GM11168 (cell line): Measurements from ENCODE around the gene HERC2.
"Not testable (repeated sequence)": the region's sequence is repeated elsewhere in the genome, so short reads cannot be mapped to it uniquely, and the experiment has no call there.

ENCODE experiments used
- in situ Hi-C: fragments of 300-500 bp; cut with MboI; formaldehyde crosslinking; loops from one replicate; pipeline ENCODE4 v1.12.0; 2022; ENCODE audit warnings: low sequenced_read_pairs; ENCODE audit not compliant: unreplicated experiment

Gene HERC2

DNA sequence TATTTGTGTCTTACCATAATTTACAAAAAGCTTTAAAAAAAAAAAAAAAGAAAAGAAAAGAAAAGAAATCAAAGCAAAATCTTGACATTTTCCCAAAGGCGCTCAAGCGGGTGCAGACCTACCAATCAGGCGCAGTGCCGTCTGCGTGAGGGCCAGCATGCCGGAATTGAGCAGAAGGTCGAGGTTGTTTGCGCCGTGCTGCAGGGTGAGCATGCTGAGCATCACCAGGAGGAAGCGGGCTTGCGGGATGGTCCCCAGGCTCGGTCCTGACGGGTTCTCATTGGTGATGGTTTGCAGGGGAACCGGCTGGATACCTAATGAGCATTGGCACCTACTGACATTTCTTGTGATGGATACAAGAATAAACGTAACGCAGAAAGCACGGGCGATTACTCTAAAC, 93.9 kb downstream of the HERC2 start:
- in situ Hi-C loops, result no loop called here

DNA sequence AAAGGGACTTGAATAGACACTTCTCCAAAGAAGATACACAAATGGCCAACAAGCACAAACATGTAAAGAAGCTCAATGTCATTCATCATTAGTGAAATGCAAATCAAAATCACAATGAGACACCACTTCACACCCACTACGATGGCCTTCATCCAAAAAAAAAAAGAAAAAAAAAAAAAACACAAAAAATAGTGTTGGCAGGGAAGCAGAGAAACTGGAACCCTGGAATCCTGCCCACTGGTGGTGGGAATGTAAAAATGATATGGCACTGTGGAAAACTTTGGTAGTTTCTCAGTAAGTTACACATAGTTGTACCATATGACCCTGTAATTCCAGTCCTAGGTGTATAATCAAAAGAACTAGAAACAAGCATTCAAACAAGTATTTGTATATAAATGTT, 94.7 kb downstream of the HERC2 start:
- in situ Hi-C loops, result not testable (repeated sequence)

DNA sequence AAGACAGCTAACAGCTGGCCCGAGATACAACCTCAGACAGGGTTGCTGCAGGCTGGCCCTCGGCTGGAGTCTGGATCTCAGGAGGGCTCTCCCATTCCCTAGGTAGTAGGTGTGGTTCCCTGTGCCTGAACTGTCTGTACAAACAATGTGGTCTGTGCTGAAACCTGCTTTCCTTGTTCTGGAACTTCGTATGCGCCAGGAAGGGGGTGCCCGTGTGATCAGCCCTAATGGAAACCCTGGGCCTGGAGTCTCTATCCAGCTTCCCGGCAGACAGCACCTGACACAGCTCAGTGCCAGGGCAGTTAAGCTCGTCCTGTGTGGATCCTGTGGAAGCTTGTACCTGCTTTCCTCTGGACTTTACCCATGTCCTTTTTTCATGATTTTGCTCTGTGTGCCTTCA, 99.4 kb downstream of the HERC2 start:
- in situ Hi-C loops, result not testable (repeated sequence)

DNA sequence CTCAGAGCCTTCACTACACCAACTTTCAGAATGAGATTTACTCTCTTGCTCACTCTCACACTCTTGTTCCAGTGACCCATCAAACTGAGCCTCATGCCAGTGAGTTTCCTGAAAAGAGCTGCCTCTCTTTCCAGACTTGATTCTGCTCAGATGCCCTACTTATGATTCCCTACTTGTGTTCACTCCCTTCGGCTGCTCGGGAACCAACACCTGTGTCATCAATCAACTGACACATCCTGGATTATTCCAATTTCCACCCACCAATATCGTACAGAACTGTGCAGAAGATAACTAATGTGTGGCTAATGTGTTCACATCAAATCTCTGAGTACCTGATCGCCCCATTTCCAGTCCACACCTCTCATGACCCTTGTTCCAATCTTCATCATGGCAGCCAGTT, 100.3 kb downstream of the HERC2 start:
- in situ Hi-C loops, result not testable (repeated sequence)

DNA sequence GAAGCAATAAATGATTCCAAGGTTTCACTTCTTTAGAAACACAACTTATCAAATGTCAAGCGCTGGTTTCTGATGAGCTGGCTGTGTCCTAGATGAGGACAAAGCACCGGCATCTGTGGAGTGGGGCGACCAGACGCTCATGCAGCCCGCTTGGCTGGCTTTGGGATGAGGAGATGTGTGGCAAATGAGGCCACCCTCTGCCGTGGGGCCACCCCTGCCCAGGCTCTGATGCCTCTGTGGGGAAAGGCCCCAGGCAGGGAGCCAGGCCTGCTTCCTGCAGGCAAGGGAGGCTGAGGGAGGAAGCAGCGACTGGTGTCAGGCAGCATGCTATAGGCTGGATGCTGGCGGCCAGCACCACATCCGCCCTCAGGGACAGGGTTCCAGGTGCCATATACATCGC, 102.9 kb downstream of the HERC2 start:
- in situ Hi-C loops, result no loop called here

DNA sequence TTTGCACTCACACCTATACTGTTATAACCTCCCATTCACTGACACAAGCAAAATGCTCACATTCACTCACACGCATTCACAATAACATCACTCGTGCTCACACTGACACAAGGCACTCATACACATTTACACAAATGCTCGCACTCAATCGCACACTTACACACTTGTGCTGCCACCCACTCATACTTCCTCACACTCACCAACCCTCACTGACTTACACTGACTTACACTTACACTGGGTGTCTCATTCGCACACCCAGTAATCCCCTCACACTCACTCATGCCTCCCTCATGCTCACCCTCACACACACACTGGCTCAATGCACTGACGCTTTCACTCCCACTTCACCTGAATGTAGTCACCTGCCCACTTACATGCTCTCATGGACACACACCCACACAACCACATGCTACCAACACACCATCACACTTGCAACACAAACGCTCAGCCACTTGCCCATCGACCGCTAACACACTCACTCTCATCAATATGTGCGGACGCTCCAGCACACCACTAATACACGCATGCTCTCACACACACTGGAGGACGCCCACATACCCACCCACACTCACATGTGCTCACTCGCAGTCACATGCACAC, 104.9 kb downstream of the HERC2 start:
- in situ Hi-C loops, result not testable (repeated sequence)

DNA sequence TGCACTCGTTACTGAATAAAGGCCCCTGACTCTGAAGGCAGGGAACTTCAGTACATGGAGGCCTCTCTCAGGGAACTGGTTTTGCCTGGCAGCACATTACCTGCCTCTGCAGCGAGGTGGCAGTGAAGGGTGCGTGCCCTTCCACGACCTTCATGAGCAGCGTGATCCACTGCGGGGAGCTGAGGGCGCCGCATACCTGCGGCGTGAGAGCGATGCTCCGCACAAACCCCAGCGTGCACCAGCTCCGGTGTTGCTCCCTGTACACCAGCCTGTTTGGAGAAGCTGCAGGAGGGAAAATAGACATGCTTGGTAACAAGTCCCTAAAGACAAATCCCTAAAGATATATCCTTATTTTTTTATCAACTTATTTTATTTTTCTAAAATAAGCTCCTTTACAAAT, 106.5 kb downstream of the HERC2 start:
- in situ Hi-C loops, result not testable (repeated sequence)

DNA sequence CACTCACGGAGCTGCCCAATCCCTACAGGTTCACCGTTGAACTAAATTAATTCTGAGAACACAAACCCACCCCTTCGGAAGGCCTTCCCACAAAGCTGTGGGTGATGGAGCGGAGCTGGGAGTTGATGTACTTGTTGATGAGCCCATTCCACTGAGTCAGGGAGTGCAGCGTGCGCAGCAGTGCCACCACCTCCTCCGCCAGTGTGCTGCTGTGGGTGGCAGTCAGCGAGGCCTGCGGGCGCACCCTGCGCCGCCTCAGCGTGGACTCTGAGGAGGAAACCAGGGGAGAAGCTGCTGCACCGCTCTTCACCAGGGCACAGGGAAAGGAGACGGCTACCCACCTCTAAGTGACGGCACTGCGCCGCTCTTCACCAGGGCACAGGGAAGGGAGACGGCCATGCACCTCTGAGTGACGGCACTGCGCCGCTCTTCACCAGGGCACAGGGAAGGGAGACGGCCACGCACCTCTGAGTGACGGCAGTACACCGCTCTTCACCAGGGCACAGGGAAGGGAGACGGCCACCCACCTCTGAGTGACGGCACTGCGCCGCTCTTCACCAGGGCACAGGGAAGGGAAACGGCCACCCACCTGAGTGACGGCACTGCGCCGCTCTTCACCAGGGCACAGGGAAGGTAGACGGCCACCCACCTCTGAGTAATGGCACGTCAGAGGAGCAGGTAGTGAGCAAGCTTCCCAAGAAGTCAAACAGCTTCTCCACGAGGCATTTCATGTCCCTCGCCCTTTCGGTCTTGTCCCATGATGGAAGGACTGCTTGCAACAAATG, 107.8 kb downstream of the HERC2 start:
- in situ Hi-C loops, result not testable (repeated sequence)

DNA sequence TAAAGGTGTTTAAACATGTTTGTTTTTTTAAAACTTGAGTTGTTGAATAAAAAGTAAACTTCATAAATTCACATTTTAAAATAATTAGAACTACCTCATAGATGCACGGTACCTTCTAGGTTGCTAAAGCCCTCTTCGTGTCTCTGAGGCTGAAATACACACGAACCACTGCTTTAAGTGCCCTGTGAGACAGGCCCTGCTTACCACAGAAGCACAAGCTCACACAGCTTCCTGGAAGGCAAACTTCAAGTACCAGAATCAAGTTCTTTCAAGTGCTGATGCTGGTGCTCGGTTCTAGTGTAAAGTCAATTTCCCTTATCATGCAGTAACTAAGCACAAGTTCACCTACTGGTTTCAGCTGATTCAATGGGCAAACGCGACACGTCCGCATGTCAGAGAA, 108.6 kb downstream of the HERC2 start:
- in situ Hi-C loops, result not testable (repeated sequence)

DNA sequence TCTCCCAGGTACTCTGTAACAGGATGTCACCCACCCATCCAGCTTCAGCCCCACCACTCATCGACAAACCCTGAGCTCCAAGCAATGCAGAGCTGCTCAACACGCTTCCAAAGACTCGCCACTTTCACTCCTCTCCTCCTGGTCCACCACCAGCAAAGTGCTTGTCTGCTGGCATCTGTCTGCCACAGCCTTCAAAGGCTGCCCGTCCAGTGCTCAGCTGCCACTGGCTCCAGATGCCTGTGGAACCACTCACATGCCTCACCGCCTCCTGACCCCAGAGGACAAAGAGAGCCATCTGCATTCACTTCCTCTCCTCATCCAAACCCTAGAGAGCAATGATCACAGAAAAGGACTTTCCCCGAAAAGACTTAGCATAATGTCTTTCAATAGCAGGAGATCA, 113.4 kb downstream of the HERC2 start:
- in situ Hi-C loops, result loop anchor here (10.0 kb wide), 1 partner anchor 456 kb away; no protein-coding TSS in a partner anchor

DNA sequence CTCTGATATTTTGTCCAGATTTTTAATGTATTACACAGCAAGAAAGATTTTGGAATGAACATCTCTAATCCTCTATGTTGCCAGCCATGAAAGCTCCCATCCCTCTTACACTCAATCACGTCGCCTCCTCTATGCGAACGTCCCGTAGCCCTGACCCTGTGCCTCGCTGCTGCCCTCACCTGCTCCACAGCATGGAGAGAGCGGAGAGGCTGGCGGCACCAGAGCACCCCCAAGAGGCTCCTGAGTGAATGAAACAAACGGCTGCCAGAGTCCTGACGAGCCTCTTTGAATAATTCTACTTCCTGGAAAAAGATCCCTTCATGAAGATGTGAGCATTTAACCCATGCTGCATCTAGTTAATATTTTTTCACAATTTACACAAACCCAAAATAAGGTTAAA, 116.3 kb downstream of the HERC2 start:
- in situ Hi-C loops, result loop anchor here (10.0 kb wide), 1 partner anchor 459 kb away; no protein-coding TSS in a partner anchor

DNA sequence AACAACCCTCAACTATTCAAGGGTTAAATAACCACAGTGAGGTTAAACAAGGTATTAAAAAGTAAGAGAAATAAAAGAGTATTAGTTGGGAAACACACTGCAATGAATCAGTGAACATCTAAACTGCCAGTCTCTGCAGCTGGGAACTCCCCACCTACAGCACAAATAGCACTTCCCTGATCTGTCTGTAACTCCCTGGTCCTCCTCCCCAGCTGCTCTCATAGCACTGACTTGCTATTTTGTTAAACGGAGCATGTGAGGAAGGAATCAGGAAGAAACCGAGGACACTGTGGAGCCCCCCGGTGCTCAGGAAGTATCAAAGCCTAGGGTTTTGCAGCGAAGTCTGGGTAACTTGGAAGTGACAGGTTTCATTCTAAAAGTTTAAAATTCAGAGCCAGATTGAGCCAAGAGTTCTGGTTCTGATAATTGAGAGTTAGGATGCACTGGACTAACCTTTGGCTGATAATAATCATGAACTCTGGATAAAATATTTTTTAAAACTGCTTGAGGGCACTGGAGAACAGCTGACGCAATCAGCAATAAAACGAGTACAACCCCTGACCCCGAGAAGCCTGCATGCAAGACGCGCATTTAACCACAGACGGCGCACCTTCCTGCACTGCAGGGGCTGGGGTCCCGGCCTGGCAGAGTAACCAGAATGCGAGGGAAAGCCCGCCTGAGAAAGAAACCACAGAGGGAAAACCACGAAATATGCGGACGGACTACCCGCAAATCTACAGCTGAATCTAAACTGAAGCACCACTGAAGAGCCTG, 118.7 kb downstream of the HERC2 start:
- in situ Hi-C loops, result loop anchor here (10.0 kb wide), 1 partner anchor 462 kb away; no protein-coding TSS in a partner anchor

DNA sequence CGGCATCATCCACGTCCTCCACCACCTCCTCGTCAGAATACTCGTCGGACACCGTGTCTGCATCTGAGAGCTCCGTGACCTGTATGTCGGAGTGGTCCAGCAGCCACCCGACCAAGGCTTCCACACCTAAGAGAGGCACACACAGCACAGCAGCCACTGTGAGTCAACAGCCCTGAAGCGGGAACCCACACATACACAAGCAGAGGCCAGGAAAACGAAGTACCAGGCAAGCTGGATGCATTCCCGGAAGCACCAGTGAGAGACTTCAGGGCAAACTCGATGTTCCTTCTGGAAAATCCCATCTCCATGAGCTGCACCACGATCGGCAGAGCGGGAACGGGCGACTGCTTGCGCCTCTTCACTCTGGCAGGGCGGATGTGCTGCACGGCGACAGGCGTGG, 119.9 kb downstream of the HERC2 start:
- in situ Hi-C loops, result loop anchor here (10.0 kb wide), 1 partner anchor 463 kb away; no protein-coding TSS in a partner anchor

DNA sequence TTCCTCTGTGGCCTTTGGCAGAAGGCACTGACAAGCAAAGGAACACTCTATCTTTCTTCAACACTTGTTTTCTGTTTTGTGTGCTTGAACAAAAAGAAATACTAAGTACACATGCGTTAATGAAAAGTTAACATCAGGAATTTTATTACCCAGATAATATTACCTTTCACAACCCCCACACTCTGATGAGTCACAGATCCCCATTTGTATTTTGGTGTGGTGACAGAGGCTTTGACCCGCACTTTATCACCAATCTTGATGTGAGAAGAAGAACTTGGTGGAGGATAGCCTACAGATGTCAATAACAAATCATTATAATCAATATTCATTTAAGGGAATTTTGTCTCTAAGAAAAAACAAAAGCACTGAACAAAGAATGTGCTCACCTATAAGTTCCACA, 123.8 kb downstream of the HERC2 start:
- in situ Hi-C loops, result not testable (repeated sequence)

DNA sequence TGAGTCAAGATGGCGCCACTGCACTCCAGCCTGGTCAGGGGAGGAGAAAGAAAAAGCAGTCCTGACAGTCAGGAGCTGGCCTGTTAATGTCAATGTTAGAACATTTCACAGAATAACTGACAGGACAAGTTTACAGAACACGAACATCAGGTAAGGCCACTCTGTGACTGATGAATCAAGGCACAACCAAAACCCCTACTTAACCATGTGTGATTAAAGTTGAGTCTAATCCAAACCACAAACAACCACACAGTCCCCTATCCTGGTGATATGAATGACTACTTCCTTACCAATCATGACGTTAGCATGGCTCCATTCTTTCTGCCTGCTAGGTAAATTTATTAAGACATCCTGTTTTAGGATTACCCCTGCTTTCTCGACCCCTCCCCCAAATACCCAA, 124.3 kb downstream of the HERC2 start:
- in situ Hi-C loops, result not testable (repeated sequence)

DNA sequence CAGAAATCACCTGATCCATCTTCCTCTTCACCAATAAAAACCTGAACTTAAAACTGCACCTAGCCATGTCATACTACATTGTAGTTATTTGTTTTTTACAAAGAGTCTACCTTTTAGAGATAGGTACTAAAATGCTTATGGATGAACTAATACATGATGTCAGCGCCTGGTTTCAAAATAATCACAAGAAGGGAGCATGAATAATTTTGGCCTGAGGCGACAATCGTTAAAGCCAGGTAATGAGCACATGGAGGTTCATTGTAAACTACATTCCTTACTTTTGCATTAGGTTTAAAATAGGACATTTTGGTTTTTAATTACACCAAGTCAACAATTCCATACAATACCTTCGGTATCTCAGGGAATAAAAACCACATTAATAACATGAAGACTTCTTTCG, 125.4 kb downstream of the HERC2 start:
- in situ Hi-C loops, result not testable (repeated sequence)

DNA sequence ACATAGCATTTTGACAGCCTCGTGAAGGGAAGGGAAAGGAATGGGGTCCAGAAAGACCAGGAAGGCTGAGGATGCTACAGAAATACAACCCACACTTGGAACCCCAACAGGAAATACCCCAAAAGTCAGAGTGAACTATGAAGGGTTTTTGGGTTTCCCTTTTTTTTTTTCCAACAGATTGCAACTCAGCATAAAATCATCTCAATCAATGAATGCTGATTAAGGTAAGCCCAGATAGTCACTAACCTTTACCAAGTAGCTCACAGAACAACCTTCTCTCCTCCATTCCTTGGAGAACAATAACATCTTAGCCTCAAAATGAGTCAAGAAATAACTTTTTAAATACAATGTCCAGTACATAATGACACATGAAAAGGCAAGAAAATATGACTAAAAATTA, 129.2 kb downstream of the HERC2 start:
- in situ Hi-C loops, result no loop called here

DNA sequence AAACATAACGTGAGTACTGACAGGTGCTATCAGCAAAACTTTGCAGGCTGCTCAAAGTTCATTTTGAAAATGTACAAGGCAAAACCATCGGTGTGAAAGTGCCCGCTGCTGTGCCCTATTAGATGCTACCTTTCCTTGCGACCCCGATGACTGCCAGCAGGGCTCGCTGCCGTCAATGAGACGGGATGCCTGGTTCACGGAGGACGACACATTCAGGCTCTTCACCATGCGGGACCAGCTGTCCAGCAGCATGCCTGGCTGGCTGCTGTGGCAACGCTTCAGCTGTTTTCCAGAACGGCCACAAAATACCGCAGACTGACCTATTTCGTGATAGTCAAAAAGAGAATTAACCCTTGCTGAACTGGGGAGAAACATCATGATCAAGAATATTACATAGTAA, 130.1 kb downstream of the HERC2 start:
- in situ Hi-C loops, result no loop called here

DNA sequence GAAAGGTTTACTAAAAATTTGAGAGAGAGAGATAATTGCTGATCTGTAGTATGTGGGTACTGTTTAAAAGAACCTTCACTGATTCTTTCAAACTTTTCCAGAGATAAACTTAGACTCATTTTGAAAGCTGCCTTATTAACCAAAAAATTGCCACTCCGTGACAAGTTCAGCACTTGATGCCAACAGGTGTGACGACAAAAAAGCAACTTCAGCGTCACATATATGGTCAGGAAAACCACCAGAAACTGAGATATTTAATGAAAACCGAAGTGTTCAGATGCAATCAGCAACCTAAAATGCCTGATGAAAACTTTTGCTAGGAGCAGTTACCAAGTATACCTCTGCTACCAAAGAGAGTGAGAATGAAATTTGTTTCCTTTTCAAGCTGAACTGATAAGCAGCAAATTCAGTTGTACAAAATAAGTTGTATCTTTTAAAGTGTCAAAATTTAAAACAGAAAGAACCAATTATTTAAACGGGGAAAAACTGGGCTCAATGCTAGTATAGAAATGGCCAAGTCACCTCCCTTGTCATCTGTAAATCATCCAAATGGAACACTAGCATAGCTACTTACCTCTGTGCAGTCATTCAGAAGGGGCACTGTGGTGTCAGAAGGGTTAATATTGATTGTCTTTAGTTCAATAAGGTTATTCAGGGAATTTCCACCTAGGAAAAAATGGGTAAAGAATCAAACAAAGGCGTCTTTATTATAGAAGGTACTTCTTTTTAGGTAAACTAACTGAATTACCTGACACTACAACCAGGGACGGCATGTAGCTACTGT, 131.4 kb downstream of the HERC2 start:
- in situ Hi-C loops, result no loop called here

DNA sequence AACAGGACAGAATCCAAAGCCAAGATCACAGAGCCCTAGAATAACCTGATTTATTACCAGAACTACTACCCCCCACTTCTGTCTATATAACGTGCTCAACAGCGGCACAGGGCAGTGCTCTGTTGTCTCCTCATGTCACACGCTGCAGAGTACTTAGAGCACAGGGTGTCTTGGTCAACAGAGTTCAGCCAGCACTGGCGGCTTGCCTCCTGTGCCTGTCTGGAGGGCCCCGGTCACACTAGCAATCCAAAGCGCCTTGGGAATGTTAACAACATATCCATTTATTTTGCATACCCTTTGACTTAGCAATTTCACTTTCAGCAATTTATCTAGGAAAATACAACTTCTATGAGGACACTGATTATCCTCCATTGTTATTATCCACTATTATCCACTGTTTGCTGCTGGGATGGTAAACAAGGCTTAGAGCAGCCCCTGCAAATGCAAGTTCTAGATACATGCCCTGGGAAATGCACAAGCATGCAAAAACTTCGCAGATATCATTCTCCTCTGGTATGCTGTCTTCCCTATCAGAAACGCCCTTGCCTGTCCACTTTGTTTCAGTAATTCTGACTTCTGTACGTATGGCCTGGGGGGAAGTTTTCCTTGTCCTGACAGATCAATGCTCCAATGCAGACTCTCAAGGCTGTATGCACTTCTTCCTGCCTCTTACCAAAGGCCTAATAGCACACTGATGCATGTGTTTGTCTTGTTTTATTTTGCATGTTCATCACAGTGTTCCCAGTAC, 136.7 kb downstream of the HERC2 start:
- in situ Hi-C loops, result no loop called here
